HS-27A (cell line): ENCODE measurements around the gene C1QTNF12.
"Not testable (repeated sequence)": the region's sequence is repeated elsewhere in the genome, so short reads cannot be mapped to it uniquely, and the experiment has no call there.

ENCODE experiments used
- DNase-seq: peaks from one replicate; pipeline ENCODE4 v3.0.0-alpha.2; 2012; ENCODE audit warnings: low read depth, missing footprints

The C1QTNF12 gene

DNA sequence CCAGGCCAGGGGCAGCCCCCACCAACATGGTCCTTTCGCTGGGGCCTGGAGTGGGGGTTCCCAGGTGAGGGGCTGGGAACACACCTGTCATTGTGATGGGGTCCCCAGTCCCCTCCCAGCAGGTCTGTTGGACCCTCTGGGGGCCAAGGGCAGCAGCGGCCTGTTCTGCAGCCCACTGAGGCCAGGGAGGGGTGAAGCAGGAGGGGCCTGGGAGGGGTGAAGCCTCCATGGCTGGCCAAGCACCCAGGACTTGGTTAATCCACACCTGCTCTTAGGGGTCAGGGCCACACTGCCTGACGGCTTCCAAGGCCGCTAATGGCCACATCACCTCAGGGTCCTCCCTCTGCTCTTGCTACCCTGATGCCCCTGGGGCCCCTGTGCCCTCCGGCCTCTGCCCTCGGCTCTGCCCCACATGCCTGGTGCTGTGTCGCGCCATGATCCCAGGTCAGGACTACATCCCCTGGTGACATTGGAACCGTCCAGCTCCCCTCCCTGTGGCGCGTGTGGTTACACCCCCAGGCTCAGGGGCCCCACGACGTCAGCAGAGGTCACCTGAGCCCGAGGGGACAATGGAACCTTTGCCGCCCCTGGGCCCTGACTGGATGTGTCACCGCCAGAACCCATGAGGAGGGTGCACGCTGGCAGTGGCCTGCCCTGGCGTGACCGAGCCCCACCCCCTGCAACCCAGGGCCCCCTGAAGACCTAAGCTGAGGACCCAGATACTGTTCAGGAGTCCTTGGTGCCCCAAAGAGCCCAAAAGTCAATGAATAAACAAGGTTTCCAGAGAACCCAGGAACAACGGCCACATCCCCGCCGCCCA is 47.2 kb downstream of the C1QTNF12 start:
- DNase-seq, result no peak

DNA sequence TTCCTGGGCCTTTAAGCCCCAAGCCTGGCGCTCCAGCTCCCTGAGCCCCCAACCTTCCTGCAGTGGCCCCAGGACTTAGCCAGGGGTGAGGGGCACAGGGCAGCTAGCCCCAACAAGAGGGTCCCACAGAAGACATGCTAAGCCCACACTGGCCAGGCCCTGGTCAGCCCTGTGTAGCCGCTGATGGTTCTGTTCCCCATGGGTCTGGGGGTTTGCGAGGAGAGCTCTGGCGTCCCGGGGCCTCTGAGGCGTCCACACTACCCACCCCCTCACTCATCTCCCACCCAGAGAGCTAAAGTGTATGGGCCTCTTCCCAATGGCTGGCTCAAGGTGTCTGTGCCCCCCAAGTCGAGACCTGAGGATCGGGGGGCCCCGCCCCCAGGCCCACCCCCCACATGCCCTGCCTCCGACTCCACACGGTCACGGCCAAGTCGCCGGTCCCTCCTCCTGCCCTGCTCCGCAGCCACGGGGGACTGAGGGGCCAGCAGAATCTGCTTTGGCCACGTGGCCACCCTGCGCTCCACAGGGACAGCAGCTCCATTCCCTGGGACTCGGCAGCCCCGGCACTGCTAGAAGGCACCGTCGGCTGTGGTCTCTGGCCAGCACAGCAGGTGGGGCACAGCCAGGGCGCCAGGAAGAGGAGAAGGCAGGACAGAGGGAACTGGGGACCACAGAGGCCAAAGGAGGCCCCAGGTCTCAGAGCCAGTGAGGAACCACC is 47.9 kb downstream of the C1QTNF12 start:
- DNase-seq, result no peak

DNA sequence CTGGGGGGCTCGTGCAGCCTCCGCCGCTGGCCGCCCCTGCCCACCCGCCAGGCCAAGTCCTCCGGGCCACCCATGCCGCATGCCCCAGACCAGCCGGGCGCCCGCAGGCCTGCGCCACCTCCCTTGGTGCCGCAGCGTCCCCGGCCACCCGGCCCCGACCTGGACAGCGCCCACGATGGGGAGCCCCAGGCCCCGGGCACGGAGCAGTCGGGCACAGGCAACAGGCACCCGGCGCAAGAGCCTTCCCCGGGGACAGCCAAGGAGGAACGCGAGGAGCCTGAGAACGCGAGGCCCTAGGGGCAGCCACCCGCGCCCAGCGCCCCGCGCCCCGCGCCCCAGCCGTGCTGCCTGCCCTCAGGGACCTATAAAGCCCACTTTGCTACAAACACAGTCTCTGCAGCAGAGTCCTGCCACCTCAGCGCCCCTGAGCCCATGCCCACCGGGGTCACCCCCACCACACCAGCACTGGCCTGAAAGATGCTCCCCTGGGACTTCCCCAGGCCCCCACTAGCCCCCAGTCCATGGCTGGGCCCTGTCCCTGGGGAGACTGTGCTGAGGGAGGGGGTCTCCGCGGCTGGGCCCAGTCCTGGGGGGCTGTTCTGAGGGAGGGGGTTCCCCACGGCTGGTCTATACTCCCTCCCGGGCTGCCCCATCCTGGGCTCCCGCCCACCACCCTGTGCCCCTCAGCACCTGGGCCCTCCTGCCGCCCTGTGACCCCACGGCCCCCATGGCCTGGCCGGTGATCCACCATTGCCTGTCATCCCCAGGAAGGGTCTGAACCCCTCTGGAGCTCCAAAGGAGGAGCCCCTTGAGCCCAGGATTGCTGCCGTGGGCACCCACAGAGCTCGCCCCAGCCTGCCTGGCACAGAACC is 48.7 kb downstream of the C1QTNF12 start:
- no peak for DNase-seq

DNA sequence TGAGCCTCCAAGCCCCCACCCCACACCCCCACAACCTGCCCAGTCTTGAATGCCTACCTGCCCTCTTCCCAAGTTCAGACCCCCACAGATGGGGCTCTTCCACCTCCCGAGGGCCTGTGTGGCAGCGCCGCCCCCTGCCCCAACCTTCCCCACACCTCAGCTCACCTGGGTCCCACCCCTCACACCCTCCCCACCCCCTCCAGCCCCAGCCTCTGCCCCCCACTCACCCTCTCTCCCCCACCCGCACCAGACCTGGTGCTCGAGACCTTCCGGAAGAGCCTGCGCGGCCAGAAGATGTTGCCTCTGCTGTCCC is 49.4 kb downstream of the C1QTNF12 start:
- DNase-seq, result no peak

DNA sequence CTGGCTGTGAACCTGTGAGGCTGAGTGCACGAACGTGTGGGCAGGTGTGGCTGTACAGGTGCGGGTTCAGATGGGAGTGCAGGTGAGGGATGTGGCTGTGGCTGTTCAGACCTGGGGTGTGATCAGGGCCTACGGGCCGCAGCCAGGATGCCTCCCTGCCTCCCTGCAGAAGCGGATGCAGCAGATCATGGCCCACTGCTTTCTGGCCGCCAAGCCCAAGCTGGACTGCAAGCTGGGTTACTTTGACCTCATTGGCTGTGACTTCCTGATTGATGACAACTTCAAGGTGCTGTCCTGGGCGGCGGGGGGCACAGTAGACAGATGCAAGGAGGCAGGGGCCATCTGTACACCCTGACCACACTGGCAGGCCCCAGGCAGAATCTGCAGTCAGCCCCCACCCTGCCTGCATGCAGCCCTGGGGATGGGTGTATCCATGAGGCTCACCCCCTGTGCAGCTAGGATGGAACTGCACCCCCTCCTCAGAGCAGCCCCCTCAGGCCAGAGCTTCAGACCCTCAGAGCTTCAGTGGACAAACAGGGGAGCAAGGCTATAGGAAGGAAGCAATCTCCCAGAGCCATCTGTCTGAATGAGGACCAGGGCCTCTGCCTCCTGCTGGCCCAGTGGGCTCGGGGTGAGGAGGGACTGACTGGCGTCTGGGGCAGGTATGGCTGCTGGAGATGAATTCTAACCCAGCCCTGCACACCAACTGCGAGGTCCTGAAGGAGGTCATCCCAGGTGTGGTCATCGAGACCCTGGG is 49.9 kb downstream of the C1QTNF12 start:
- DNase-seq, result no peak

DNA sequence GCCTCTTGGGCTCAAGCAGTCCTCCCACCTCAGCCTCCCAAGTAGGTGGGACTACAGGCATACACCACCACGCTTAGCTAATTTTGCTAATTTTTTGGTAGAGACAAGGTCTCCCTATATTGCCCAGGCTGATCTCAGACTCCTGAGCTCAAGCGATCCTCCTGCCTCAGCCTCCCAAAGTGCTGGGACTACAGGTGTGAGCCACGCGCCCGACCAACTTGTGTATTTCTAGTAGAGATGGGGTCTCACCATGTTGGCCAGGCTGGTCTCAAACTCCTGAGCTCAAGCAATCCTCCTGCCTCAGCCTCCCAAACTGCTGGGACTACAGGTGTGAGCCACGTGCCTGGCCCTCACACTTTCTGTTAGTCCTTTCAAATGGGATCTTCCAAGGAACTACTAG is 50.8 kb downstream of the C1QTNF12 start:
- DNase-seq, result not testable (repeated sequence)

DNA sequence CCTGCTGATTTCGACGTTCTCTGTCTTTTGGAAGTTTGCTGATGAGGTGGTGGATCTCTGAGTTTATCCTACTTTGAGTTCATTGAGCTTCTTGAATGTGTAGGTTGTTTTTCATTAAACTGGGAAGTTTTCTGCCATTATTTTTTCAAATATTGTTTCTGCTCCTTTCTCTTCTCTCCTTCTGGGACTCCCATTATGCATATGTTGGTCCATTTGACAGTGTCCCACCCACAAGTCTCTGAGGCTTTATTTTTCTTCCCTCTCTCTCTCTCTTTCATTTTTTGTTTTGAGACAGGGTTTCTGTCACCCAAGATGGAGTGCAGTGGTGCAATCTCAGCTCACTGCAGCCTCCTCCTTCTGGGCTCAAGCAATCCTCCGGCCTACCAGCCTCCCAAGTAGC is 51.8 kb downstream of the C1QTNF12 start:
- no peak for DNase-seq
